GM12891 (cell line): ENCODE data around the gene PLA2G2D.

Experiments used
- PAX5 ChIP-seq: IDR thresholded peaks from 2 replicates; pipeline ENCODE4 v1.6.1; 2011; ENCODE audit warnings: low read length, moderate library complexity, mild to moderate bottlenecking; ENCODE audit not compliant: insufficient read depth, severe bottlenecking
- POLR2A ChIP-seq: IDR thresholded peaks from 2 replicates; pipeline ENCODE4 v1.6.1; 2011; ENCODE audit warnings: low read depth, low read length, control low read depth
- POLR2AphosphoS5 ChIP-seq: IDR thresholded peaks from 2 replicates; pipeline ENCODE4 v1.6.1; 2011; ENCODE audit warnings: low read depth, low read length, control low read depth
- POU2F2 ChIP-seq: IDR thresholded peaks from 2 replicates; pipeline ENCODE4 v1.6.1; 2011; ENCODE audit warnings: low read depth, mild to moderate bottlenecking, control low read depth, low read length, moderate library complexity
- TAF1 ChIP-seq: IDR thresholded peaks from 2 replicates; pipeline ENCODE4 v1.6.1; 2011; ENCODE audit warnings: low read depth, low read length, control low read depth

- no peak for TF ChIP-seq TAF1
- no peak for TF ChIP-seq POLR2A
- no peak for TF ChIP-seq POLR2AphosphoS5
- TF ChIP-seq PAX5: no peak
- no peak for TF ChIP-seq POU2F2
Measured at GRCh38 chr1:20126041-20126805, 6.9 kb upstream of the PLA2G2D start.
